Suprapubic skin (tissue), 3 donors: ENCODE data around the gene SPSB3.

Source experiments
- CTCF ChIP-seq, 2 donors: fragments of 200-600 bp in 1 of 2; fragments of 450-650 bp in 1 of 2; sonication (generic) in 1 of 2; IDR thresholded peaks; one replicate each; pipeline ENCODE4 v1.5.1; 2016 to 2019; ENCODE audit warnings: antibody characterized with exemption in 2 of 2, mild to moderate bottlenecking in 1 of 2, moderate library complexity in 1 of 2
- POLR2A ChIP-seq, 2 donors: fragments of 450-650 bp; IDR thresholded peaks; one replicate each; pipeline ENCODE4 v1.6.1; 2017; ENCODE audit warnings: antibody characterized with exemption in 2 of 2, mild to moderate bottlenecking in 2 of 2, moderate library complexity in 2 of 2

DNA sequence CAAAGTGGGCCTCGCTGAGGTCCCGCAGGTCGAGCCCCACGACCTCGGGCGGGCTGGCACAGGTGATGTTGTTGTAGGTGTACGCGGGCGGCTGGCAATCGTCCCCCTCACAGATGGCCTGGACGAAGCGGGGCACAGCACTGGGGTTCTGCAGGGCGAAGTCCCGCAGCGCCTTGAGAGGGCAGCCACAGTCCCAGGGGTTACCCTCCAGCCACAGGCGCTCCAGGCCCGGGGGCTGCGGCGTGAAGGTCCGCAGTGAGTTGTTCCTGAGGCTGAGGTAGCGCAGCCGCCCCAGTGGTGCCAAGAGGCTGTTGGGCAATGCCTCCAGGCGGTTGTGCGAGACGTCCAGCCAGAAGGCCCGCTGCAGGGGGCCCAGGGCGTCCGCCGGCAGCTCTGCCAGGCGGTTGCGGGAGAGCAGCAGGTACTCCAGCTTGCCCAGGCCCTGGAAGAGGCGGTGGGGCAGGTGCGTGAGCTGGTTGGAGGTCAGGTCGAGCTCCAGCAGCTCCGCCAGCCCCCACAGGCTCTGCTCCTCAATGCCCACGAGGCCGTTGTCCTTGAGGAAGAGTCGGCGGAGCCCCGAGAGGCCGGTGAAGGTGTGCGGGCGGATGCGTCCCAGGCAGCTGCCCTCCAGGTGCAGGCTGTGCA lies 8.4 kb upstream of the SPSB3 start:
- TF ChIP-seq CTCF (IDR thresholded peaks at IDR 0.05) (no peak), POLR2A (IDR thresholded peaks at IDR 0.05) (no peak)
